NCI-H1048 (cell line): ENCODE data around the gene JARID2.
"Not testable (repeated sequence)": the region's sequence is repeated elsewhere in the genome, so short reads cannot be mapped to it uniquely, and the experiment has no call there.

Experiments
- DNase-seq: peaks from one replicate; lab custom pipeline; 2025; lab: John Stamatoyannopoulos, UW

Gene JARID2

DNA sequence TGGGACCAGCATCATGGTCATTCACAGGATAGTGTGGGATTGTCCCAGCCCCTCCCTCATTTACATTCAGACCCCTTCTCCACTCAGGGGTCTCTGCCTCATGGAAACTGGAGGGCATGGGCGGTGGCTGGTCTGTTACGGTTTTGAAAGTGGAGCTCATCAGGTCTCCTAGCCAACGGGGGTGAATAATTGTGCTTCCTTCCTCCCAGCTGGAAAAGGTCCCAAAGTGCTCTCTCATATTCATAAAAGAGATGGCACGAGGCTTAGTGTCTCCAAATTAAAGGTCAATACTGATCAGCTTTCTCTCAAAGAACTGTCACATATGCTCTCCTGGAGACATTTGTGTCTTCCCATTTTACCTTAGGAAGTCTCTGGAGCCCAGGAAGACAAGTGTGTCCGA, 19.9 kb downstream of the JARID2 start:
- DNase-seq: no peak

DNA sequence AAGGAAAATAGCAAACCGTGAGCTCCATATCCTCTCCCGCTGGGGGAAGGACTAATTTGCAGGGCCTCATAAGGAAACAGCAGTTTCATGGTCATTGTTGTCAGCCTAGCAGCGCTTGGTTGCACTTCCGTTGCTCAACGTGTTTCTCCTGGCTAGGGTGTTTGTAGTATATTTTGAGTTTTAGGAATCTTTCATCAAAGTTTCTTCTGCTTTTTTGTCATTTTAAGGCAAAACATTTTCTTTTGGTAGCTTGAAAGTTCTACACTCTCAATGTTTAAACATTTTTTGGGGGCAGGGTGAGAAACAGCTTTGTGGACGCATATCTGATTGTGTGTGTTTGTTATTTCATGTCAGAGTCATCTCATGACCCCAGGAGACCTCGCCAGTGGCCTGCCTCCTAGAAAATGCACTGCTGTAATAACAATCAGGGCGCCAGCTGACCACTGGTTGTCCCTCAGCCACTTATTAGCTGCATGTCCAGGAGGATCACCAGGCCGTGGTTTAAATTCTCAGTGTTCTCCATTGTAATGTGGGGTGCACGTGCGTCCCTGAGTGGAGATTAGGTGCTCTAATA, 20.6 kb downstream of the JARID2 start:
- no peak for DNase-seq

DNA sequence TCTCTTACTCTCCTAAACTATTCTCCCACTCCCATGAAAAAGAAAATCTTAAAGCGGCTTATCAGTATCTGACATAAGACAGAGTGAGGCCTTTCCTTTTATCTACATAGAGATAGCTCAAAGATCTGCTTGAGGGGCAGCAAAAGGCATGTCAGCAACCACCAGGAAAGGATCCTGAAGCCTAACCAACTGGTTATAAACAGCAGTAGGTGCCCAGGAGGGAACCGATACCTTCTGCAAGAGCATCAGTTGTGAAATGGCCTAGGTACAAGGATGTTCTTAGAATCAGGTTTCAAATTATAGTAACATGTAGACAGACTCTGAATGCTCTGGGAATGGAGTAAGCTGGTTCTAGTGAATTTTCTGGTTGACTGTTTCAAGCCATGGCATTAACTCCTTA, 21.4 kb downstream of the JARID2 start:
- DNase-seq: no peak

DNA sequence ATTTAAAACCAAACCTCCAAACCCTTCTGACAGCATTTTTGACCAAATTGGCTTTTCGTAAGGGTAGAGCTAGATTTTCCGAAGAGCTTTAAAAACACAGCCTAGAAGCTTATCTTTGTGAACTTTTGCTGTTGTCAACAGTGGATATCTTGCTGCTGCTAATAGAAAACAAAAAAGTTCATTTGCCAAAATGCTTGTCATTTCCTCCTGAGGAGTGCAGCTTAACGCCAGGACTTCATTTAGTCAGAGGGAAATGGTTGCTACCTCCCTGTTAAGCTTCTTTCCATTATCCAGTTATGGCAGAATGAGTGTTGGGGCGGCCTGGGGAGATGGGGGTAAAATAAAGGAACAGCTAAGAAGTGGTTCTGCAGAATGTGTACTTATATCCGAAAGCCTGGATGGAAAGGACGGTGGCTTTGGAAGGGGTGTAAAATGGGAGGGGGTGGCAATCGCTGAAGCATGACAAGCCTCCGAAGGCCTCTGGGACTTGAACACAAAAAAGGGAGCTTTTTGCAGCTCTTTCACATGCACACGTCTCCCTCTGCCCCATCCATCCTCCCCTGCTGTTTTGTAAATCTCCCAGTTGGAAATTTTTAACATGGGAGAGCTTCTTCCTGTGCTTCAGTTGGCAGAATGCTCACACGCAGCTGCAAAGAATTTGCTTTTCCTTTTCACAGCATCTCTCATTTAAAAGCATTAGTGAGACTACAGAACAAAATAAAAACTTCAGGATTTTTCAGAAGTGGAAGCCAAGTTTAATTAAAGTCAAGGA, 22.5 kb downstream of the JARID2 start:
- DNase-seq: no peak

DNA sequence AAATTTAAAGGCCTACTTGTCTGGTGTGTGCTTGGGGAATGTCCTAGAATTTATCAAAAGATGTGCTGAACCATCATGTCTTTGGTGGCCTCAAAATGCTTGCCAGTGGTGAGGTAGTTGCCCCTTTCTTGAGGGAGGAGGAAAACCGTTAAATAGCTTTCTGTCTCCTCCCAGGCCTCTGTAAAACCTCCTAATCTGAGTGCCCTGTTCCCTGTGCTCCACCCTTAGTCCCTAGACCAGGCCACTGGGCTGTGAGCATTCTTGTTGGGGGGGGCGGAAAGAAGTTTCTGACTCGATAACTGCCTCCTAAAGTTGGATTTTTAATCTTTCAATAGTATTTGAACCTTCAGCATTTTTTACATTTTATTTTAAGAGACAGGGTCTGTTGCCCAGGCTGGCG, 23.1 kb downstream of the JARID2 start:
- no peak for DNase-seq

DNA sequence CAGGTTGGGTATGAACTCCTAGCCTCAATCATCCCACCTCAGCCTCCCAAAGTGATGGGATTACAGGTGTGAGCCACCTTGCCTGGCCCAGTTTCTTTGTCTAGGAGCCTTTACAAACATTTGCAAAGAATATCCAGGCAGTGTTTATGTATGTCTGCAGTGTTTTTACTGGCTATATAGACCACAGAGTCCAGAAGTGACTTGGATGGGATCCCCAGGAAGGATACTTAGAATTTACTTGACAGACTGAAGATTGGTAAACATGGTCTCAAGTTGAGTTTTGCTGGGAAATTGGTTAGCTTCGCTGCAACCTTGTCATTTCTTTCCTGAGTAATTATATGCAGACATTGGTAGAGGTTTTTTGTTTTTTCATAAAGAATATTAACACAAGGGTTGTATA, 23.8 kb downstream of the JARID2 start:
- no peak for DNase-seq

DNA sequence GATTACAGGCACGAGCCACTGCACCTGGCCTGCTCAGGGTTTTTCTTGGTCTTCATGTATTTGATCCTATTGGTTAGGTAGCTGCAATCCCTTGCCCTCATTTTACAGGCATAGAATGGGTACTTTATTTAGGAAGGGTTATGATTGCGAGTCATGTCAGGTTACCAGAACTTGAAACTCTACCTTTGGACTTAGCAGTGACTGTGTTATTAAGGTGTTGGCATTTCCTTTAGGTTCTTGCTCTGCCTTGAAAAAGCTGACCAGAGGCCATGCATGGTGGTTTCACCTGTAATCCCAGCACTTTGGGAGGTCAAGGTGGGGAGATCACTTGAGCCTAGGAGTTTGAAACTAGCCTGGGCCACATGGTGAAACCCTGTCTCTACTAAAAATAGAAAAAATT, 24.5 kb downstream of the JARID2 start:
- no peak for DNase-seq

DNA sequence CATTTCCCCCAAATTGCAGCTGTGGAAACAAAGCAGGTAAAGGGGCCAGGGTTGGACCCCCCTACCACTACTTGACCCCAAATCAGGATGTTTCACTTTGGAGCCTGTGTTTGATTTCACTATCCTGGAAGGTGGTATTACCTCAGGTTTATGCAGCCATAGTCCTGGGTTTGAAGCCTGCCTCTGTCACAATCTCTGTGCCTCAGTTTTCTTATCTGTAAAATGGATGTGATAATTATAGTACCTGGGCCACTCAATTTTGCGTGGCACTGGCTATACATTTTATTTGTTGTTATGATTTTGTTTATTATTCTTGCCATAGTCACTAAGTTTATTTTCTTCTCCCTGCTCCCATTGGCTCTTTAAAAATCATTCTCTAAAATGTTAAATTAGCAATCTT, 26.7 kb downstream of the JARID2 start:
- no peak for DNase-seq

DNA sequence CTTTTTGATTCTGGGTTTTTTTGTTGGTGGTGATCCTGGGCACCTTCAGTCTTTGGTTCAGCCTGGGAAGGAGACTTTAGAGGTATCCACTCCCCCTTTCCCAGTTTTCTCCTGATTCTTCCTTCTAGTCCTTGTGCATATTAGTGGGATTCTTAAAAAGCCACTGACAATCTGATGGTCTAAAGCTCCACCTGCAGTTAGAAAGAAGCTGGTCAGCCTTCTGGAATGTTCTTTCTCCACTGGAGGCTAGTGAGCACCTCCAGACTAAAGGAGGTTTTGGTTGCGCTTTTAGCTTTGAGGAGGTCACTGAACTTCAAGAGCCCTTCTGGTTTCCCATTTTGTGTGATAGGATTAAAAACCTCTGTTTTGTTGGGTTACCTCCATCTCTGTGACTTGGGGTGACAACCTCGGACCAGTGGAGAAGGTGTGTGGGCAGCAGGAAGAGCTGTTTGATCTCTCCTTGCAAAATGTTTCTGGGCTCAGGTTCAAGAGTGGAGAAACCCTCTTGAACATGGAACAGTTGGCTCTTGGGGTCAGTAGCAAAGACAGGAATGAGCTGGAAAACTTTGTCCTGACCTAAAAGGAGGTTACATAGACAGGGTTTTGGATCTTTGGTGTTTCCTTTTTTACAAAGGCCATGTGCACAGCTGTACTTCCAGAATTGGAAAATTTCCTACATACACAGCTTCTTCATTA, 29.0 kb downstream of the JARID2 start:
- no peak for DNase-seq

DNA sequence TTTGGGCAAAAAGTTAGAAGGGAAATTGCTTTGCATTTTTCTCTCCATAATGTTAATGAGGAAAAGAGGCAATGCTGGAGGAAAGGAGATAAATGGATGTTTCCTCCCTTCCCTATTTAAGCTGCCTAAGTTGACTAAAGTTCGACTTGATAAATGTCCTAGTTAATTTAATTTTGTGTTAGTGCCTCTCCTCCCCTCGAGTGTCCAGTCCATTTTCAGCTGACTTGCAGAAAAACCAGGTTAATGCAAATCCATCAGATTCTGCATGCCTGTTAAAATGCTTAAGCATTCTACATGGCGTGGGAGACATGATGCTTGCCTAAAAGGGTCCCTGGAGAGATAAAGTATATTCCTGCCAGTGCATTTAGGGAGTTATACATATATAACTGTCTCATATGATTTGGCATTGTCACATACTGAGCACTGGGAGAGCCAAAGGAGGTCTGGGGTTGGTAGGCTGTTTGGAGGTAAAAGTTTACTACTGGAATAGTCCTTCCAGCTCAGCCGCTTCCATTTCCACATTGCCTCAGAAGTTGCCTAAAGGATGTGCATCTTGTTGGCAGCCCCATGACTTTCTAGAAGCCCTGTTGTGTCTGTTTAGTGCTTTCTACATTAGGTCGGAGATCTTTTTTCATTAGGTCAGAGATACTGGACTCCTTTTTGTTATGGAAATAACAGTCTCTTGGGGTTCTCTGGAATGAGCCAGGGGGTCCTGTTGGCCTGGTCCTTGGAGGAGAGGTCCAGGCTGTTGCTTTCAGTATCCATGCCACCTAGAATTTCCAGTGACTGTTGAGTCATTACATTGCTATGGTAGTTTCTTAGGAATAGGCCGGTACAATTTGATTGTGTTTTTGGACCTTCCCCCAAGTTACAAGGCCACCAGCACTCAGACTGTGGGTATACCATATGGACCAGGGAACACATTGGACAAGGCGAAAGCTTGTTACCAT, 30.4 kb downstream of the JARID2 start:
- DNase-seq: no peak

DNA sequence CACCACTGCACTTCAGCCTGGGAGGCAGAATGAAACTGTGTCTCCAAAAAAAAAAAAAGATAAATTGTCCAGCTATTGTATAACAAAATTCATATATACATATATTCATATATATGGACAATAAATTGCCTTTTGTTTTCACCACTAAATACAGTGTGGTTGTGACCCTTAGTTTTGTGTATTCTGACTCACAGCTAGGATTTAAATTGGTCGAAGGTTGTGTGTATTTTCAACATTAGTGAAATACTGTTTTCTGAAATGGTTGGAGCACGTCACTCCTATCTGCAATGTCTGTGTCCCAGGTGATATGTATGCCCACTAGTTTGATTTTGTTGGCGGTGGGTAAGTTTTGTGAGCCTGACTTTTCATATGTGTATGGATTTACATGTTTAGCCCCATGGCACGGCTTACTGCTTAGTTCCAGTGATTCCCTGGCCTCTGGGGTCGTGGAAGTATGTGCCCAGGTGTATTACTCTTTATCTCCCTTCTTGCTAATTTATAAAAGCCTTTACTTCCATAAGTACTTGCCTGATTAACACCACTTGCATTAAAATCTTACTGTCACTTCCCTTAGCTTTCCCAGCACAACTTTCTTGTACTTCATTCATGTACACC, 33.3 kb downstream of the JARID2 start:
- DNase-seq: no peak

DNA sequence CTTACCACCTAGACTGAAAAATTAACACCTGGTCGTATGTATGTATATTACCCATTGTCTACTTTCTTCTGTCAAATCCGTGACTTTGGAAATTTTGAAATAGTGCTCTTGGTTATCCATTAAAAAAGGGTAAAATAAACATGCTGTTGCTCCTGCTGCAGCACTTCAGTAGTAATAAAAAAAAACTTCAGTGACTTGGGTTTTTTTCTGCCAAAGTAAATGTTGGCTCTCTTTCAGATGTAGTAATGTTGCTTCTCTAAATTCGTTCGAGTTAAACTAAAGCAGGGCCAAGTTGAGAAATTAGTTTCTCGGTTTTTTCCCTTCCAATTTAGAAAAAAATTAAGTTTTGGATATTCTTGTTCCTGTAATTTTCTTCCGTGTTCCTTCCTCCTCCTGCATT, 34.2 kb downstream of the JARID2 start:
- no peak for DNase-seq

DNA sequence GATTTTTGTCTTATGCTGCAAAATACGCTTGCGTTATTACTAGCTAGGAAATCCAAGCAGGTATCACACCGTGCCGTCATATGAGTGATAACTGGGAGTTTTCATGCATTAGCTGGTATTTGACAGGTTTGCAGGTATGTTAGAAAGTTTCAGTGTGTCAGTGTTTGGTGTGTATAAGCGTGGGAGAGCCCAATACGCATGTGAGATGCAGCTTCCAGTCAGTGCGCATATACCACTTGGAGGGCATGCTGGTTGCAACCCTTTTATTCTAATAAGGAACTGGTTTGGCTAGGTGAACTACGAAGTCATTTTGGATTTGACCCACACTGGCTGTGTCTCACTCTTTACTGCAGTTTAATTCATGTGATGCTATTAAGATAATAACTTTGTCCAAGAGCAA, 35.1 kb downstream of the JARID2 start:
- DNase-seq: no peak

DNA sequence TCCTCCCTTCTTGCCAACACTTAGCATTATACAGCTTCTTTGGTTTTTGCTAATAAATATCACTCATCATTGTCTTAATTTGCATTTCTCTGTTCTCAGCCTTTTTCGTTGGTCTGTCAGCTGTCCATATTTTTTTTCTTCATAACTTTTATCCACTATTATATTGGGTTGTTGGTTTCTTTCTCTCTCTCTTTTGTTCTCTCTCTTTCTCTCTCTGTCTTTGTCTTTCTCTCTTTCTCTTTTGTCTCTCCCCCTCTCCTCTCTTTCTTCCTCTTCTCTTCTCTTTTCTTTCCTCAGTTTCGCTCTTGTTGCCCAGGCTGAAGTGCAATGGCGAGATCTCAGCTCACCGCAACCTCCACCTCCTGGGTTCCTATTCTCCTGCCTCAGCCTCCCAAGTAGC, 36.5 kb downstream of the JARID2 start:
- no peak for DNase-seq

DNA sequence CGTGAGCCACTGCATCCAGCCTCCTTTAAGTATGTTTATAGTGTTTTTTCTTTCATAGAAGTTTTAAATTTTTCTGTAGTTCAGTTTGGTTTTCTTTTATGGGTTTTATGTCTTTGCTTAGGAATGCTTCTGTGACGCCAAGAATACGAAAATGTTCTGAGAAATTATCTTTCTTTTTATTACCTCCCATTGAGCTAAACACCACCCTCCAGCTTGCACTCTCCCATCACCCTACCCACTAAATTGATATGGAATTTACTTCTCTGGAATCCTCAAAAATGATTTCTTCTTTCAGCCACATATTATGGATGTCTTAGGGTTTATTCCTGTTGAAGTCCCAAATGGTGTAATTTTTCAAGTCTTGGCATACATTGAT, 38.1 kb downstream of the JARID2 start:
- no peak for DNase-seq

DNA sequence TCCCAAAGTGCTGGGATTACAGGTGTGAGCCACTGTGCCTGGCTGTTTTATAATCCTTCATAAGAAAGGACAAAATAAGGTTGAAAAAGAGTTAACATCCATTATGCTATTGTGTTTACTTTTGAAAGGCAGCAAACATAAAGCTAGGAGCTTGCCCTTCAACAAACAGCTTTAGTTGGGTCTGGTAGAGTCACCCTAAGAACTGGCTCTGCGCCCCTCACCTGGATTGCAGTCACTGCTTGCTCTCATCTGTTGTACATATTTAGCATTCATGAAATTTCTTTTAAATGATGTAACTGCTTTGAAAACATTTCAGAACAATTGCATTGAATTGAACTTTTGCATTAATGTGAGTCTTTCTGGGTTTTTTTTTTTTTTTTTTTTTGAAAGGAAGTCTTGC, 38.9 kb downstream of the JARID2 start:
- no peak for DNase-seq

DNA sequence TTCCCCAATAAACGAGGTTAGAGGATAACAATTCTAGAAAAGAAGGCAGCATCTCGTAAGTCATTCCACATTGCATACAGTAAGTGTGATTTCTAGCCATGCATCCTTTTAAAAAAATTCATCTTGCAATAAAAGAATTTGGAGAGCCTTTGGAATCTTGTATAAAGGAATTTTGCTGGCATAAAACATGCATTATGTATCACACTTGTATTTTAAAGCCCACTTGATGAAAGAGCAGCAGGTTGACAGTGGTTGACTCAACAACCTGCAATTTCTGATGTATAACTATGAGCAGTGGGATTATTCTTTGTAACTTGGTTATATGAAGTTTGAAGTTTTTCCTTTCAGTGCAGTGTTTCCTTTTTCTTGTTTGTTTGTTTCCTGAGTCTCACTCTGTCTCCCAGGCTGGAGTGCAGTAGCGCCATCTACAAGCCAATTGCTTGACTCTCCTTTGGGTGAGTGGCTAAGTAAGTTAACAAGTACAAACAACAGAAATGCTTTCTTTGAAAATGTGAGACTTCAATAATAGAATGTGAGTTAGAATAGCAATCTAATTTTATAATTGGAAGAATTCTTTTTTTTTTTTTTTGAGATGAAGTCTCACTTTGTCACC, 39.9 kb downstream of the JARID2 start:
- DNase-seq: no peak

DNA sequence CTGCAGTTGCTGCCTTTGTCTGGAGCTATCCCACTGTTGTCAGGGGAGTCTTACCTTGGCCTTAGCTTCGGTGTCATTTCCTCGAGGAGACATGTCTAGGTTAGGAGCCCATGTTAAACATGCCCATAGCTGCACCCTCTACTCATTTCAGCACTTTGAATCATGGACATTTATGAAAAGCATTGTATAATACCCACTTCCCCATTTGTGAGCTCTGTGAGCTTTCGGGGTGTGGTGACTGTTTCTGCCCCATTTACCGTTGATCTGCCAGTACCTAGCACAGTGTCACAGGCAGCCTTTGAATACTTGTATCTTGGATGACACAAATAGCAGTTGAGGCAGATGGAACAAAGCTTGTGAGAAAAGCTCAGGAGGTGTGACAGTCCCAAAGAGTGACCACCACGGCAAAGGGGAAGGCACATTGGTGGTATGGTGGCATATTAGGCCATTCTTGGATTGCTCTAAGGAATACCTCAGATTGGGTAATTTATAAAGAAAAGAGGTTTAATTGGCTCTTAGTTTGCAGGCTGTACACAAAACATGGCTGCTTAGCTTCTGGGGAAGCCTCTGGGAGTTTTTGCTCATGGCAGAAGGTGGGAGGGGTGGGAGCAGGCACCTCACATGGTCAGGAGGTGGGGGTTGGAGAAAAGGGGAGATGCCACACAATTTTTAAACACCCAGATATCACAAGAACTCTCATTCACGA, 42.0 kb downstream of the JARID2 start:
- no peak for DNase-seq

DNA sequence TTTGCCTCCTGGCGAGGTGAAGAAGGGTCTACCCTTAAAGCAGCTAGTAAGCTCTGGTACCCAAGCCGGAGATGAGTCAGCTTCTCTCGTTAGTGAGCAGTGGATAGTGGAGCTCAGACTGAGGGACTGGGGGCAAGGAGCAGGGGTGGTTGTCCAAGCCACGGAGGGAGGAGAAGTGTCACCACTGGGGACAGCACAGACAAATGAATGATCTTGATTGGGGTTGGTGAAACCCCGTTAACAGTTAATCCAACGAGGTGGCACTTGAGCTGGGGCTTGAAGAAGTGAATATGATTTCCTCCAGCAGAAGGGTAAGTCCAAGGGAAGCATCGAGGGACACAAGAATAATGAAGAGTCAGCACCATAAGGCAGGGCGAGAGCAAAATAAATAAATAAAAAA, 43.0 kb downstream of the JARID2 start:
- no peak for DNase-seq

DNA sequence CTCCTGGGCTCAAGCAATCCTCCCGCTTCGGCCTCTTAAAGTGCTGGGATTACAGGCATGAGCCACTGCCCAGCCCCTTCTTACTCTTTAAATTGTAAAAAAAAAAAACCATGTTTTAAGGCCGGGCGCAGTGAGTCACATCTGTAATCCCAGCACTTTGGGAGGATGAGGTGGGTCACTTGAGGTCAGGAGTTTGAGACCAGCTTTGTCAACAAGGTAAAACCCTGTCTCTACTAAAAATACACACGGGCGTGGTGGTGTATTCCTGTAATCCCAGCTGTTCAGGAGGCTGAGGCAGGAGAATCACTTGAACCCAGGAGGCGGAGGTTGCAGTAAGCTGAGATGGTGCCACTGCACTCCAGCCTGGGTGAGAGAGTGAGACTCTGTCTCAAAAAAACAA, 43.6 kb downstream of the JARID2 start:
- not testable (repeated sequence) for DNase-seq
